Spleen (tissue), 11 donors: ENCODE measurements around the gene CEP350. TPM values are rescaled to one million over a fixed set of nuclear protein-coding genes. Genes with fewer than 3 reads are reported as not detected.

Experiments
- DNase-seq: peaks from one replicate; pipeline ENCODE4 v3.0.0-alpha.2; 2020
- H3K27ac ChIP-seq, 8 donors: fragments of 200-600 bp; sonication (generic) in 7 of 8; 1 replicate in 4 of 8; 2 replicates in 4 of 8; pipeline versions ENCODE4 v1.5.0 to v1.8.0; 2016 to 2021; ENCODE audit warnings: inconsistent platforms in 4 of 8, mild to moderate bottlenecking in 4 of 8, moderate library complexity in 1 of 8
- H3K27me3 ChIP-seq, 7 donors: fragments of 200-600 bp; sonication (generic) in 6 of 7; replicated peaks in 1 of 7; 1 replicate in 4 of 7; 2 replicates in 3 of 7; pipeline versions ENCODE4 v1.5.0 to v1.8.0; 2016 to 2021; ENCODE audit warnings: inconsistent platforms in 3 of 7, mild to moderate bottlenecking in 1 of 7
- H3K36me3 ChIP-seq, 6 donors: fragments of 200-600 bp; sonication (generic) in 5 of 6; 1 replicate in 4 of 6; 2 replicates in 2 of 6; pipeline versions ENCODE4 v1.5.0 to v1.8.0; 2016 to 2021; ENCODE audit warnings: inconsistent platforms in 2 of 6
- H3K4me1 ChIP-seq, 6 donors: fragments of 200-600 bp; sonication (generic) in 5 of 6; 1 replicate in 3 of 6; 2 replicates in 3 of 6; pipeline versions ENCODE4 v1.5.0 to v1.8.0; 2016 to 2021; ENCODE audit warnings: inconsistent platforms in 3 of 6
- H3K4me3 ChIP-seq, 8 donors: fragments of 200-600 bp; sonication (generic) in 7 of 8; 1 replicate in 4 of 8; 2 replicates in 4 of 8; pipeline versions ENCODE4 v1.5.0 to v1.8.0; 2016 to 2021; ENCODE audit warnings: inconsistent platforms in 4 of 8, mild to moderate bottlenecking in 4 of 8, moderate library complexity in 2 of 8
- H3K9me3 ChIP-seq, 8 donors: fragments of 200-600 bp; sonication (generic) in 7 of 8; 1 replicate in 4 of 8; 2 replicates in 4 of 8; pipeline versions ENCODE4 v1.5.0 to v1.8.0; 2016 to 2021; ENCODE audit warnings: inconsistent platforms in 4 of 8
- POLR2A ChIP-seq, 3 donors: fragments of 450-650 bp; IDR thresholded peaks; one replicate each; pipeline ENCODE4 v1.5.1; 2017; ENCODE audit warnings: antibody characterized with exemption in 3 of 3, mild to moderate bottlenecking in 1 of 3
- POLR2AphosphoS5 ChIP-seq, 3 donors: sonication (generic); formaldehyde crosslinking; IDR thresholded peaks; one replicate each; pipeline ENCODE4 v1.5.1; 2017; ENCODE audit warnings: antibody characterized with exemption in 3 of 3
- WGBS, 5 donors: extraction: QIAGEN DNeasy Blood & Tissue Kit in 3 of 5; methylation state at CpG; one replicate each; pipeline versions ENCODE4 v1.1.5 to v1.1.7; 2013 to 2018; 5-methylcytosine and 5-hydroxymethylcytosine counted together
- intact Hi-C: fragments of 100-400 bp; cut with DNase I; formaldehyde crosslinking; loops from one replicate; pipeline ENCODE4 v1.15.0; 2023; ENCODE audit warnings: low total_unique reads
- polyA plus RNA-seq, 3 donors: library from polyadenylated mRNA; stranded (reverse); fragments of 200-250 nt; gene quantifications; one replicate each; pipeline ENCODE4 v1.2.1, GENCODE V29; 2013
- total RNA-seq, 7 donors: library from RNA; depleted of rRNA in 3 of 7; stranded (reverse); fragments of >200 nt in 3 of 7; fragmentation: NEBNext Ultra II Directional in 4 of 7; extraction: Animal tissue kit (Norgen Biotek cat#: 25700) in 4 of 7; gene quantifications; one replicate each; pipeline versions ENCODE4 v1.1.0 to v1.2.1, GENCODE V29; 2016 to 2021
- TF ChIP-seq, protein P1 (sequence below), 11 experiments: fragments of 200-600 bp in 7 of 11; fragments of 450-650 bp in 4 of 11; sonication (generic) in 4 of 11; IDR thresholded peaks in 8 of 11; conservative IDR thresholded peaks in 3 of 11; 1 replicate in 7 of 11; 2 replicates in 4 of 11; pipeline versions ENCODE4 v1.4.0 to v1.8.0; 2016 to 2021; ENCODE audit warnings: antibody characterized with exemption in 11 of 11, inconsistent platforms in 4 of 11, mild to moderate bottlenecking in 1 of 11
- donor health status: healthy with polysubstance abuse.
- donor health status: DM: no; HTN: no; CAD: no; lungs with moderate emphysema.
- donor health status: DM: no; HTN: no; CAD: no.
- donor health status: Bipolar disorder and iron deficiency.
- donor health status: healthy.
- donor health status: DM: no; HTN: no; CAD: no.
- donor health status: DM: yes; HTN: yes; CAD: no.

CEP350 gene
- total and polyA plus RNA-seq, 10 donors = 3.5 to 89.2 (median 66.0) TPM

DNA sequence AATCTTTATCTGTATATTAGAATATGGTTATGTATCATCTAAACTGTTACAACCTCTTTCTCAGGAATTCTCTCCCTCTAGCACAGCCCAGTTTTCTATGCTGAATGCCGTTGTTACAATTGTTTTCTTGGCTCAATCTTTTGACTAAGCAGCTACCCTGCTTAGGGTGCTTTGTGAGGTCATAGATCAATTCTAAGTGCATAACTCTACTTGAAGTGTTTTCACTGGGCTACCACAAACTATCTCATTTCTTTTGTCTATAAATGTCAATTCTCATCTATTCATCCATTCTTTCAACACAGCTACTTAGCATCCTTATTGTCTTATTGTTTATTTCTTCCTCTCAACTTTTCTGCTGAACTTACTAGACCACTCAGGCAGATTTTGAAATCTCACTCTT is 77.1 kb downstream of the CEP350 start:
- H3K27me3 ChIP-seq = no peaks in the 10 kb centered on the region
- H3K4me1 ChIP-seq = peaks cover 0 to 15% (median 1%) of the 10 kb centered on the region in 6 donors
- H3K9me3 ChIP-seq = no peaks in the 10 kb centered on the region
- no peak overlapping the region for H3K4me3 ChIP-seq
- TF ChIP-seq POLR2A (IDR thresholded peaks at IDR 0.05) = no peak
- TF ChIP-seq, protein P1, sequence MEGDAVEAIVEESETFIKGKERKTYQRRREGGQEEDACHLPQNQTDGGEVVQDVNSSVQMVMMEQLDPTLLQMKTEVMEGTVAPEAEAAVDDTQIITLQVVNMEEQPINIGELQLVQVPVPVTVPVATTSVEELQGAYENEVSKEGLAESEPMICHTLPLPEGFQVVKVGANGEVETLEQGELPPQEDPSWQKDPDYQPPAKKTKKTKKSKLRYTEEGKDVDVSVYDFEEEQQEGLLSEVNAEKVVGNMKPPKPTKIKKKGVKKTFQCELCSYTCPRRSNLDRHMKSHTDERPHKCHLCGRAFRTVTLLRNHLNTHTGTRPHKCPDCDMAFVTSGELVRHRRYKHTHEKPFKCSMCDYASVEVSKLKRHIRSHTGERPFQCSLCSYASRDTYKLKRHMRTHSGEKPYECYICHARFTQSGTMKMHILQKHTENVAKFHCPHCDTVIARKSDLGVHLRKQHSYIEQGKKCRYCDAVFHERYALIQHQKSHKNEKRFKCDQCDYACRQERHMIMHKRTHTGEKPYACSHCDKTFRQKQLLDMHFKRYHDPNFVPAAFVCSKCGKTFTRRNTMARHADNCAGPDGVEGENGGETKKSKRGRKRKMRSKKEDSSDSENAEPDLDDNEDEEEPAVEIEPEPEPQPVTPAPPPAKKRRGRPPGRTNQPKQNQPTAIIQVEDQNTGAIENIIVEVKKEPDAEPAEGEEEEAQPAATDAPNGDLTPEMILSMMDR (IDR thresholded peaks at IDR 0.05 in 8 of 11, conservative IDR thresholded peaks at IDR 0.05 in 3 of 11) = no peak
- no peak for TF ChIP-seq POLR2AphosphoS5 (IDR thresholded peaks at IDR 0.05)
- intact Hi-C loops = no loop called here
- no peak for DNase-seq
- WGBS, 5 donors = 83 to 92% (median 87%) methylated on average over 1 of the region's 1 CpG
- H3K27ac ChIP-seq = no peak overlapping the region
- peaks cover 0 to 95% (median 50%) of the 10 kb centered on the region in 6 donors for H3K36me3 ChIP-seq

DNA sequence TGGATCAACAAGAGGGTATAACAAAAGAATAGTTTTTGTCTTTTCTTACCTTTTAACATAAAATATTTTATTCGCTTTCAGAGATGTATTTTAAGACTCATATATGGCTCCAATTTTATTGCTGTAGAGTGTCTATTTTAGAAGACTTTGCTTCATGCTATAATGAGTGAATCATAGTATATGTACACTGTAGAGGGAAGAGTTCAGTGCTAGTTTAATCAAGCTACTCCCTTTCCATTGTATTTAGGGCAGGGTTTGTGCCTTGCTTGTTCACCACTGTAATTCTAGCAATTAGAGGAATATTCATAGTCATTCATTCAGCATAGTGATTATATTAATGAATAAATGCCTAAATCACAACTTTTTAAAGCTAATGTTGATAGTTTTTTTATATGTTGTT is 78.8 kb downstream of the CEP350 start:
- TF ChIP-seq POLR2AphosphoS5 (IDR thresholded peaks at IDR 0.05) = no peak
- TF ChIP-seq POLR2A (IDR thresholded peaks at IDR 0.05) = no peak
- TF ChIP-seq, protein P1 (IDR thresholded peaks at IDR 0.05 in 8 of 11, conservative IDR thresholded peaks at IDR 0.05 in 3 of 11) = no peak
- H3K36me3 ChIP-seq = peaks cover 0 to 96% (median 56%) of the 10 kb centered on the region in 6 donors
- no peaks in the 10 kb centered on the region for H3K9me3 ChIP-seq
- 0 to 56% (median 47%) methylated on average over 1 of the region's 1 CpG for WGBS, 5 donors
- H3K27ac ChIP-seq = no peak overlapping the region
- no peaks in the 10 kb centered on the region for H3K27me3 ChIP-seq
- H3K4me3 ChIP-seq = no peak overlapping the region
- peaks cover 0 to 6% (median 0%) of the 10 kb centered on the region in 6 donors for H3K4me1 ChIP-seq
- intact Hi-C loops = no loop called here
- no peak for DNase-seq

DNA sequence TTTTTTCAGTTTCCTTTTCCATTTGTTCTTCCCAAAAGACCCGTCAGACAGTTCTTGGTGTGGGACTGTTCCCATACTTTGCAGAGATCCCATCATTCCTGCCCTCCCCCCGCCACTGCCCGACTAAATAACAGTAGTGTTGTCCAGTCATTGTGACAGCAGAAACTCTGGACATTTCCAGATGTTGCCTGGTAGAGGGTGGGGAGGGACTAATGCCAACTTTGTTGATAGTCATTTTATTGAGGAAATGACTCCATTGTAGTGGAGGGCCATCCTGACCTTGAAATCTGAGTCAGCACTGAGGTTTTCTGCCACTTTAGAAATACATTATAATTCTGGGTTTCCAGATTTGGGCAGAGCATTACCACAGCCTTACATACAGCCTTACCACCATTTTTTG is 85.4 kb downstream of the CEP350 start:
- peaks cover 3 to 98% (median 61%) of the 10 kb centered on the region in 6 donors for H3K36me3 ChIP-seq
- DNase-seq = no peak
- no peak overlapping the region for H3K27ac ChIP-seq
- TF ChIP-seq, protein P1 (IDR thresholded peaks at IDR 0.05 in 8 of 11, conservative IDR thresholded peaks at IDR 0.05 in 3 of 11) = no peak
- TF ChIP-seq POLR2A (IDR thresholded peaks at IDR 0.05) = no peak
- no peak for TF ChIP-seq POLR2AphosphoS5 (IDR thresholded peaks at IDR 0.05)
- intact Hi-C loops = no loop called here
- H3K9me3 ChIP-seq = no peaks in the 10 kb centered on the region
- H3K4me1 ChIP-seq = no peaks in the 10 kb centered on the region
- H3K27me3 ChIP-seq = no peaks in the 10 kb centered on the region
- 81 to 92% (median 86%) methylated on average over 3 of the region's 3 CpGs for WGBS, 5 donors
- H3K4me3 ChIP-seq = no peak overlapping the region

DNA sequence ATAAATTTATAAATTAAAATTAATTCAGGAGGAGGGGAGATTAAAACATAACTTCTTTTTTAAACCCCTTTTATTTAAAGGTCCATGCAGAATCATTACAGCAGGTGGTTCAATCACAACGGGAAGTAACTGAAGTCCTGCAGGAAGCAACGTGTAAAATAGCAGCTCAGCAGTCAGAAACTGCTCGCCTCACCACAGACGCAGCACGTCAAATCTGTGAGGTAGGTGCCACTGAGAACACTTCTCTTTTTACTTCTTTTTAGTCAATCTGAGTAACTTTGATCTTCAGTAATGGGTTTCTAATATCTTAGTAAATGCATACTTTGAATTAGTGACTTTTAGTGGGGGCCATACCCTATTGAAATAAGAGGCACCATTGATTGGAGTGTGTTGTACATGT is 87.0 kb downstream of the CEP350 start:
- Histone ChIP-seq H3K27ac (no peak overlapping the region), H3K27me3 (no peaks in the 10 kb centered on the region), H3K4me3 (no peak overlapping the region), H3K4me1 (no peaks in the 10 kb centered on the region), H3K36me3 (peaks cover 4 to 98% (median 64%) of the 10 kb centered on the region in 6 donors), H3K9me3 (no peaks in the 10 kb centered on the region)
- intact Hi-C loops = no loop called here
- WGBS, 5 donors = 47 to 77% (median 63%) methylated on average over 5 of the region's 5 CpGs
- TF ChIP-seq POLR2A (IDR thresholded peaks at IDR 0.05) (no peak), POLR2AphosphoS5 (IDR thresholded peaks at IDR 0.05) (no peak)
- TF ChIP-seq, protein P1 (IDR thresholded peaks at IDR 0.05 in 8 of 11, conservative IDR thresholded peaks at IDR 0.05 in 3 of 11) = no peak
- no peak for DNase-seq
